Ovary (tissue), 9 donors: ENCODE measurements around the gene EIF3A. TPM values are rescaled to one million over a fixed set of nuclear protein-coding genes. Genes with fewer than 3 reads are reported as not detected.
"Not testable (repeated sequence)": the region's sequence is repeated elsewhere in the genome, so short reads cannot be mapped to it uniquely, and the experiment has no call there.

ENCODE experiments used
- DNase-seq, 5 donors: peaks; one replicate each; pipeline ENCODE4 v3.0.0-alpha.2; 2019 to 2020
- H3K27ac ChIP-seq, 2 donors: fragments of 200-600 bp; one replicate each; pipeline versions ENCODE4 v1.5.1 to v1.8.0; 2019 to 2022
- H3K27me3 ChIP-seq: fragments of 200-600 bp; one replicate; pipeline ENCODE4 v1.8.0; 2022
- H3K36me3 ChIP-seq: fragments of 200-600 bp; sonication (generic); one replicate; pipeline ENCODE4 v1.5.1; 2019
- H3K4me1 ChIP-seq: one replicate; pipeline ENCODE4 v1.8.1; 2013; ENCODE audit warnings: mild to moderate bottlenecking, moderate library complexity; ENCODE audit not compliant: insufficient read depth
- H3K4me3 ChIP-seq: fragments of 200-600 bp; sonication (generic); one replicate; pipeline ENCODE4 v1.5.1; 2017
- H3K9me3 ChIP-seq, 2 donors: fragments of 200-600 bp in 1 of 2; sonication (generic) in 1 of 2; one replicate each; pipeline versions ENCODE4 v1.5.1 to v1.8.1; 2013 to 2019; ENCODE audit warnings: mild to moderate bottlenecking in 1 of 2, moderate library complexity in 1 of 2
- CTCF ChIP-seq, 3 donors: fragments of 450-650 bp in 2 of 3; fragments of 200-600 bp in 1 of 3; IDR thresholded peaks; one replicate each; pipeline versions ENCODE4 v1.5.1 to v1.8.0; 2016 to 2022; ENCODE audit warnings: antibody characterized with exemption in 3 of 3, mild to moderate bottlenecking in 1 of 3
- EP300 ChIP-seq: sonication (generic); formaldehyde crosslinking; IDR thresholded peaks from one replicate; pipeline ENCODE4 v1.6.1; 2017; ENCODE audit warnings: antibody characterized with exemption
- POLR2A ChIP-seq: fragments of 450-650 bp; IDR thresholded peaks from one replicate; pipeline ENCODE4 v1.6.1; 2017; ENCODE audit warnings: antibody characterized with exemption, mild to moderate bottlenecking, moderate library complexity
- WGBS, 3 donors: extraction: QIAGEN DNeasy Blood & Tissue Kit in 1 of 3; methylation state at CpG; one replicate each; pipeline versions ENCODE4 v1.1.5 to v1.1.7; 2013 to 2017; 5-methylcytosine and 5-hydroxymethylcytosine counted together
- intact Hi-C, 4 donors: fragments of 100-400 bp; cut with DNase I; formaldehyde crosslinking; loops; one replicate each; pipeline versions ENCODE4 v1.11.0 to v1.15.1; 2022 to 2023
- polyA plus RNA-seq, 2 donors: library from polyadenylated mRNA; stranded (reverse); fragments of 200-250 nt in 1 of 2; fragments of 350-450 nt in 1 of 2; fragmentation: Illumina TruSeq in 1 of 2; extraction: RNeasy Lipid Tissue Mini Kit (QIAGEN cat#74804) in 1 of 2; gene quantifications; one replicate each; pipeline ENCODE4 v1.2.3, GENCODE V29; 2013 to 2014
- total RNA-seq, 7 donors: library from RNA; depleted of rRNA in 2 of 7; stranded (reverse); fragments of >200 nt in 2 of 7; fragmentation: NEBNext Ultra II Directional in 3 of 7; extraction: Animal tissue kit (Norgen Biotek cat#: 25700) in 3 of 7; gene quantifications; one replicate each; pipeline versions ENCODE4 v1.1.0 to v1.2.4, GENCODE V29; 2016 to 2023
- donor health status: DM: no; HTN: no; CAD: no; lungs with moderate emphysema.
- donor health status: DM: no; HTN: no; CAD: no.
- donor health status: Bipolar disorder and iron deficiency.
- donor health status: DM: yes; HTN: yes; CAD: no.
- donor health status: DM: no; HTN: no; CAD: no.
- donor health status: DM: yes; HTN: yes; CAD: no.

EIF3A gene
- total and polyA plus RNA-seq, 9 donors, result 53.9 to 113 (median 88.1) TPM

GRCh38 chr10:119101366-119102098 is 20.9 kb upstream of the EIF3A start:
- H3K9me3 ChIP-seq, result no peaks in the 10 kb centered on the region
- WGBS, 3 donors, result 50 to 61% (median 56%) methylated on average over 10 of the region's 10 CpGs
- DNase-seq, result no peak
- H3K27ac ChIP-seq, result no peak overlapping the region
- no peaks in the 10 kb centered on the region for H3K27me3 ChIP-seq
- intact Hi-C loops, result loop anchor here in 1 of 4 donors (10.0 kb wide), 1 partner anchor 63 kb away; the partner anchor contains the start of gene SFXN4
- H3K4me1 ChIP-seq, result peaks cover 7% of the 10 kb centered on the region
- no peak for TF ChIP-seq EP300
- no peak for TF ChIP-seq POLR2A
- no peak for TF ChIP-seq CTCF (IDR thresholded peaks at IDR 0.05)
- H3K4me3 ChIP-seq, result no peak overlapping the region
- H3K36me3 ChIP-seq, result no peaks in the 10 kb centered on the region

DNA sequence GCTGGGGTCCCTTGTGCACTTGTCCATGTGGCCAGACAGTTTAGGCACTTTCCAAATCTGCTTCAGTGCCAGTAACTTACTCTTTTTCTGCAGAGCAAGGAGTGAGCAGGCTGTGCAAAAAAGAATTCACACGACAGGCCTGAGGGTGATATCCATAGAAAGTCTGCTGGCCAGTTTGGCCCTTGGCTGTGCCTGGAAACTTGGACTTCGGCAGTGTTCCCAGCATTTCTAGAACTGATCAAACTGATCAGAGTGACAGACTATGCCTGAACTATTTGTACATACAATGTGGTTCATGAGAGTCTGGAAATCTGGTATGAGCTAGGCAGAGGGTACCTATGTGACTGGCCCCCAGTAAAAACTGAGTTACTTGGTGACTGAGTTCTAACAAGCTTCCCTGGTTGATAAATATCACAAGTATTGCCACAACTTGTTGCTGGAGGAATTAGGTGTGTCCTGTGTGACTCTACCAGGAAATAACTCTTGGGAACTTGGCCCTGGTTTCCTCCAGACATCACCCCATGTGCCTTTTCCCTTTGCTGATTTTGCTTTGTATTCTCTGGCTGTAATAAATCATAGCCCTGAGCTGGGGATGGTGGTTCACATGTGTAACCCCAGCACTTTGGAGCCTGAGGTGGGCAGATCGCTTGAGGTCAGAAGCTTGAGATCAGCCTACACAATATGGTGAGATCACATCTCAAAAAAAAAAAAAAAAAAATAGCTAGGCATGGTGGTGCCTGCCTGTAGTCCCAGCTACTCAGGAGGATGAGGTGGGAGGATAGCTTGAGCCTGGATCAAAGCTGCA is 20.0 kb upstream of the EIF3A start:
- 62 to 79% (median 71%) methylated on average over 3 of the region's 3 CpGs for WGBS, 3 donors
- Histone ChIP-seq H3K27me3 (no peaks in the 10 kb centered on the region), H3K27ac (no peak overlapping the region), H3K4me1 (peaks cover 7% of the 10 kb centered on the region), H3K4me3 (no peak overlapping the region), H3K36me3 (no peaks in the 10 kb centered on the region), H3K9me3 (no peaks in the 10 kb centered on the region)
- no peak for TF ChIP-seq CTCF (IDR thresholded peaks at IDR 0.05)
- no peak for TF ChIP-seq POLR2A
- no peak for DNase-seq
- intact Hi-C loops, result loop anchor here in 1 of 4 donors (10.0 kb wide), 1 partner anchor 64 kb away; the partner anchor contains the start of gene SFXN4

GRCh38 chr10:119098576-119098975 is 18.0 kb upstream of the EIF3A start:
- no peaks in the 10 kb centered on the region for H3K9me3 ChIP-seq
- no peaks in the 10 kb centered on the region for H3K36me3 ChIP-seq
- H3K4me3 ChIP-seq, result no peak overlapping the region
- no peaks in the 10 kb centered on the region for H3K4me1 ChIP-seq
- no peaks in the 10 kb centered on the region for H3K27me3 ChIP-seq
- no peak overlapping the region for H3K27ac ChIP-seq
- TF ChIP-seq EP300 (no peak), POLR2A (no peak), CTCF (IDR thresholded peaks at IDR 0.05) (no peak)
- intact Hi-C loops, result no loop called here
- 84 to 89% (median 86%) methylated on average over 3 of the region's 3 CpGs for WGBS, 3 donors
- no peak for DNase-seq

GRCh38 chr10:119096641-119097415 is 16.2 kb upstream of the EIF3A start:
- intact Hi-C loops, H3K27ac ChIP-seq, H3K4me1 ChIP-seq, H3K36me3 ChIP-seq, H3K4me3 ChIP-seq, DNase-seq, H3K27me3 ChIP-seq, H3K9me3 ChIP-seq: not testable (repeated sequence)
- WGBS, 3 donors, result 94 to 96% (median 94%) methylated on average over 12 of the region's 12 CpGs
